ENCODE results near the gene RNF157. TPM values are rescaled to one million over a fixed set of nuclear protein-coding genes. Genes with fewer than 3 reads are reported as not detected.

The RNF157 gene
- total and polyA plus RNA-seq, 2 of the 13 experiments (the other 11 are each of a cell fraction or from before 2014, with no cell fraction given), result 0.44 to 1.5 TPM

DNA sequence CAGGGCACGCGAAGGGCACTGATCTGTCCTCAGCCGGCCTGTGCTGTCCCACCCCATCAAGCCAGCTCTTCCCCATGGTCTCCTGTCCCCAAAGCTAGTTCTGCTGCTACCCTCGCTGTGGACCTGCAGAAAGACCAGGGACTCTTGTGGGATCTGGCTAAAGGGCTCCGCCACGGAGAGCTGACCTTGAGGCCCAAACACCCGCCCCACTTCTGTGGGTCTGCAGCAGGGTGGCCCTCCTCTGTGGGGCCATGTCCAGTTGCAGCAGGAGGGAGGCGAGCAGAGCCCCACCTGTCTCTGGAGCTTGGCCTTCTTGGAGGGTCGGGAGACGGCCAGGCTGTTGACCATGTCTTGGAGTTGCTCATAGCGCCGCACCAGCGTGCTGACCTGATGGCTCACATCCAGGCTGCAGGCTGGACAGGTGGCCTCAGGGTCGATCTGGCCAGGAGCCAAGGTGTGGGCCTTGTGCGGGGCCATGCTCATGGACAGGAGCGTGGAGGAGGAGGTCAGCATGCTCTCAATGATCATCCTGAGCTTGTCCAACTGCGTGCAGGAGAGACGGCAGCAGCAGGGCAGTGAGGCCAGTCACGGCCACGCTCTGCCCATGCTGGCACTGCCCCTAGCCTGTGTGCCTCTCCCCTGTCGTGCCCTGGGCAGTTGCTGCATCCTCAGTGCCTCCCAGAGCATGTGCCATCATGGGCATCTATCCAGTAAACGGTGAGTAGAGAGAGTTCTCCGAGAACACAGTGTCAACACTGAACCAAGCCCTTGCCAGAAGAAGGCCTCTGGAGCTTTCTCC is 41.5 kb upstream of the RNF157 start:
- H3K4me1 ChIP-seq (ENCODE audit: insufficient read depth, low read length), result peaks cover 25% of the 10 kb centered on the region
- H3K9me3 ChIP-seq (ENCODE audit: low read length), result no peaks in the 10 kb centered on the region
- no peak for DNase-seq (ENCODE audit: low spot score)
- no peak overlapping the region for H2AFZ ChIP-seq (ENCODE audit: low read length)
- 49% methylated on average over 13 of the region's 23 CpGs for WGBS (ENCODE audit: low lambda C conversion rate)
- in situ Hi-C loops (cut with HindIII; ENCODE audit: extremely low pct_ligation_motif_present, low pct_unique_long_range_greater_than_20kb), result loop anchor here (10.0 kb wide), 1 partner anchor 97 kb away; no protein-coding TSS in a partner anchor
- no peak overlapping the region for H3K9ac ChIP-seq (ENCODE audit: insufficient read depth, low read depth, low read length)
- H3K27ac ChIP-seq (ENCODE audit: extremely low read length, insufficient read depth, low read length), result no peak overlapping the region
- H3K4me3 ChIP-seq (replicated peaks in 1 of 3; ENCODE audit: insufficient read depth in 1 of 3, low read depth in 2 of 3, low read length in 3 of 3), result no peak overlapping the region
- peak; percentile 17; the same call in 2 of the 3 replicates for ATAC-seq
- no peak for FAIRE-seq
- H3K36me3 ChIP-seq (replicated peaks in 1 of 2; ENCODE audit: control insufficient read depth in 1 of 2, insufficient read depth in 2 of 2, low read length in 2 of 2), result no peaks in the 10 kb centered on the region
- no peaks in the 10 kb centered on the region for H3K79me2 ChIP-seq (ENCODE audit: insufficient read depth, low read length)
- BruUV-seq (replicated peaks), result no TSS peak
- no peaks in the 10 kb centered on the region for H3K27me3 ChIP-seq (ENCODE audit: control insufficient read depth in 1 of 2, insufficient read depth in 2 of 2, low read length in 2 of 2)
- CTCF ChIA-PET (ENCODE audit: low intra/inter-chr PET ratio, low total read pairs), result no interaction called here
- no peaks in the 10 kb centered on the region for H4K20me1 ChIP-seq (ENCODE audit: insufficient read depth, low read length)
- intact Hi-C loops (cut with micrococcal nuclease; ENCODE audit: unreplicated experiment), result no loop called here
- H3K4me2 ChIP-seq (ENCODE audit: low read depth, low read length), result no peak overlapping the region
- POLR2A ChIA-PET, result no interaction called here
- TF ChIP-seq, protein P1, sequence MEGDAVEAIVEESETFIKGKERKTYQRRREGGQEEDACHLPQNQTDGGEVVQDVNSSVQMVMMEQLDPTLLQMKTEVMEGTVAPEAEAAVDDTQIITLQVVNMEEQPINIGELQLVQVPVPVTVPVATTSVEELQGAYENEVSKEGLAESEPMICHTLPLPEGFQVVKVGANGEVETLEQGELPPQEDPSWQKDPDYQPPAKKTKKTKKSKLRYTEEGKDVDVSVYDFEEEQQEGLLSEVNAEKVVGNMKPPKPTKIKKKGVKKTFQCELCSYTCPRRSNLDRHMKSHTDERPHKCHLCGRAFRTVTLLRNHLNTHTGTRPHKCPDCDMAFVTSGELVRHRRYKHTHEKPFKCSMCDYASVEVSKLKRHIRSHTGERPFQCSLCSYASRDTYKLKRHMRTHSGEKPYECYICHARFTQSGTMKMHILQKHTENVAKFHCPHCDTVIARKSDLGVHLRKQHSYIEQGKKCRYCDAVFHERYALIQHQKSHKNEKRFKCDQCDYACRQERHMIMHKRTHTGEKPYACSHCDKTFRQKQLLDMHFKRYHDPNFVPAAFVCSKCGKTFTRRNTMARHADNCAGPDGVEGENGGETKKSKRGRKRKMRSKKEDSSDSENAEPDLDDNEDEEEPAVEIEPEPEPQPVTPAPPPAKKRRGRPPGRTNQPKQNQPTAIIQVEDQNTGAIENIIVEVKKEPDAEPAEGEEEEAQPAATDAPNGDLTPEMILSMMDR (CRISPR knock-in tag; IDR thresholded peaks at IDR 0.05), result peak; percentile 16; the same call in 1 of the 2 replicates
- TF ChIP-seq SALL1 (CRISPR knock-in tag; IDR thresholded peaks at IDR 0.05) (peak; percentile 43; the same call in 1 of the 2 replicates), ZNF292 (CRISPR knock-in tag; IDR thresholded peaks at IDR 0.05; ENCODE audit: borderline replicate concordance, low read depth) (0 out of 2 replicates have a peak, but pooled peaks have one; percentile 38), KDM2A (CRISPR knock-in tag; IDR thresholded peaks at IDR 0.05; ENCODE audit: borderline replicate concordance, low read depth) (0 out of 2 replicates have a peak, but pooled peaks have one; percentile 45), FOXC1 (CRISPR knock-in tag; IDR thresholded peaks at IDR 0.05; ENCODE audit: borderline replicate concordance) (0 out of 2 replicates have a peak, but pooled peaks have one; percentile 45), ZNF121 (CRISPR knock-in tag; IDR thresholded peaks at IDR 0.05) (peak; percentile 89), ZMYM2 (CRISPR knock-in tag; IDR thresholded peaks at IDR 0.05) (0 out of 2 replicates have a peak, but pooled peaks have one; percentile 25)
- TF ChIP-seq, protein P2, sequence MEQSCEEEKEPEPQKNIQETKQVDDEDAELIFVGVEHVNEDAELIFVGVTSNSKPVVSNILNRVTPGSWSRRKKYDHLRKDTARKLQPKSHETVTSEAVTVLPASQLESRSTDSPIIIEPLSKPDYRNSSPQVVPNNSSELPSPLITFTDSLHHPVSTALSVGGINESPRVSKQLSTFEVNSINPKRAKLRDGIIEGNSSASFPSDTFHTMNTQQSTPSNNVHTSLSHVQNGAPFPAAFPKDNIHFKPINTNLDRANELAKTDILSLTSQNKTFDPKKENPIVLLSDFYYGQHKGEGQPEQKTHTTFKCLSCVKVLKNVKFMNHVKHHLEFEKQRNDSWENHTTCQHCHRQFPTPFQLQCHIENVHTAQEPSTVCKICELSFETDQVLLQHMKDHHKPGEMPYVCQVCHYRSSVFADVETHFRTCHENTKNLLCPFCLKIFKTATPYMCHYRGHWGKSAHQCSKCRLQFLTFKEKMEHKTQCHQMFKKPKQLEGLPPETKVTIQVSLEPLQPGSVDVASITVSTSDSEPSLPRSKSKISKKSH (CRISPR knock-in tag; IDR thresholded peaks at IDR 0.05; ENCODE audit: borderline replicate concordance), result peak; percentile 57; the same call in 1 of the 2 replicates
- TF ChIP-seq, protein P3, sequence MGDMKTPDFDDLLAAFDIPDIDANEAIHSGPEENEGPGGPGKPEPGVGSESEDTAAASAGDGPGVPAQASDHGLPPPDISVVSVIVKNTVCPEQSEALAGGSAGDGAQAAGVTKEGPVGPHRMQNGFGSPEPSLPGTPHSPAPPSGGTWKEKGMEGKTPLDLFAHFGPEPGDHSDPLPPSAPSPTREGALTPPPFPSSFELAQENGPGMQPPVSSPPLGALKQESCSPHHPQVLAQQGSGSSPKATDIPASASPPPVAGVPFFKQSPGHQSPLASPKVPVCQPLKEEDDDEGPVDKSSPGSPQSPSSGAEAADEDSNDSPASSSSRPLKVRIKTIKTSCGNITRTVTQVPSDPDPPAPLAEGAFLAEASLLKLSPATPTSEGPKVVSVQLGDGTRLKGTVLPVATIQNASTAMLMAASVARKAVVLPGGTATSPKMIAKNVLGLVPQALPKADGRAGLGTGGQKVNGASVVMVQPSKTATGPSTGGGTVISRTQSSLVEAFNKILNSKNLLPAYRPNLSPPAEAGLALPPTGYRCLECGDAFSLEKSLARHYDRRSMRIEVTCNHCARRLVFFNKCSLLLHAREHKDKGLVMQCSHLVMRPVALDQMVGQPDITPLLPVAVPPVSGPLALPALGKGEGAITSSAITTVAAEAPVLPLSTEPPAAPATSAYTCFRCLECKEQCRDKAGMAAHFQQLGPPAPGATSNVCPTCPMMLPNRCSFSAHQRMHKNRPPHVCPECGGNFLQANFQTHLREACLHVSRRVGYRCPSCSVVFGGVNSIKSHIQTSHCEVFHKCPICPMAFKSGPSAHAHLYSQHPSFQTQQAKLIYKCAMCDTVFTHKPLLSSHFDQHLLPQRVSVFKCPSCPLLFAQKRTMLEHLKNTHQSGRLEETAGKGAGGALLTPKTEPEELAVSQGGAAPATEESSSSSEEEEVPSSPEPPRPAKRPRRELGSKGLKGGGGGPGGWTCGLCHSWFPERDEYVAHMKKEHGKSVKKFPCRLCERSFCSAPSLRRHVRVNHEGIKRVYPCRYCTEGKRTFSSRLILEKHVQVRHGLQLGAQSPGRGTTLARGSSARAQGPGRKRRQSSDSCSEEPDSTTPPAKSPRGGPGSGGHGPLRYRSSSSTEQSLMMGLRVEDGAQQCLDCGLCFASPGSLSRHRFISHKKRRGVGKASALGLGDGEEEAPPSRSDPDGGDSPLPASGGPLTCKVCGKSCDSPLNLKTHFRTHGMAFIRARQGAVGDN (CRISPR knock-in tag; IDR thresholded peaks at IDR 0.05), result peak; percentile 61; the same call in 1 of the 2 replicates
- TF ChIP-seq, protein P4, sequence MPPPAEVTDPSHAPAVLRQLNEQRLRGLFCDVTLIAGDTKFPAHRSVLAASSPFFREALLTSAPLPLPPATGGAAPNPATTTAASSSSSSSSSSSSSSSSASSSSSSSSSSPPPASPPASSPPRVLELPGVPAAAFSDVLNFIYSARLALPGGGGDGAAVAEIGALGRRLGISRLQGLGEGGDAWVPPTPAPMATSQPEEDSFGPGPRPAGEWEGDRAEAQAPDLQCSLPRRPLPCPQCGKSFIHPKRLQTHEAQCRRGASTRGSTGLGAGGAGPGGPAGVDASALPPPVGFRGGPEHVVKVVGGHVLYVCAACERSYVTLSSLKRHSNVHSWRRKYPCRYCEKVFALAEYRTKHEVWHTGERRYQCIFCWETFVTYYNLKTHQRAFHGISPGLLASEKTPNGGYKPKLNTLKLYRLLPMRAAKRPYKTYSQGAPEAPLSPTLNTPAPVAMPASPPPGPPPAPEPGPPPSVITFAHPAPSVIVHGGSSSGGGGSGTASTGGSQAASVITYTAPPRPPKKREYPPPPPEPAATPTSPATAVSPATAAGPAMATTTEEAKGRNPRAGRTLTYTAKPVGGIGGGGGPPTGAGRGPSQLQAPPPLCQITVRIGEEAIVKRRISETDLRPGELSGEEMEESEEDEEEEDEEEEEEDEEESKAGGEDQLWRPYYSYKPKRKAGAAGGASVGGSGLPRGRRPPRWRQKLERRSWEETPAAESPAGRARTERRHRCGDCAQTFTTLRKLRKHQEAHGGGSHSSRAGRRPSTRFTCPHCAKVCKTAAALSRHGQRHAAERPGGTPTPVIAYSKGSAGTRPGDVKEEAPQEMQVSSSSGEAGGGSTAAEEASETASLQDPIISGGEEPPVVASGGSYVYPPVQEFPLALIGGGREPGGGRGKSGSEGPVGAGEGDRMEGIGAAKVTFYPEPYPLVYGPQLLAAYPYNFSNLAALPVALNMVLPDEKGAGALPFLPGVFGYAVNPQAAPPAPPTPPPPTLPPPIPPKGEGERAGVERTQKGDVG (CRISPR knock-in tag; IDR thresholded peaks at IDR 0.05; ENCODE audit: borderline replicate concordance), result peak; percentile 70; the same call in 1 of the 2 replicates
